ENCODE data around the gene TGFBR1. TPM values are rescaled to one million over a fixed set of nuclear protein-coding genes. Genes with fewer than 3 reads are reported as not detected.
A peak's percentile ranks its signal among the peaks of the same experiment; 100 is the strongest.

The TGFBR1 gene
- total RNA-seq, 2 experiments from 2014 or later = 57.4 to 58.5 TPM

GRCh38 chr9:99112750-99113413 lies 8.0 kb downstream of the TGFBR1 start:
- Mint-ChIP-seq H3K27ac (peak overlapping the region; percentile 55), H3K27me3 (no peaks in the 10 kb centered on the region), H3K4me3 (peak overlapping the region; percentile 31), H3K4me1 (peaks cover 77% of the 10 kb centered on the region), H3K36me3 (ENCODE audit: low read depth) (peaks cover 50% of the 10 kb centered on the region), H3K9me3 (no peaks in the 10 kb centered on the region)
- CTCF ChIA-PET = interaction anchor here (0.9 to 2.6 kb wide), 8 partner anchors 8 to 137 kb away, joined by 3 to 15 read pairs (median 4); partner anchors contain the start of gene TGFBR1
- POLR2A ChIA-PET = interaction anchor here (0.9 to 3.0 kb wide), 11 partner anchors 7 to 54 kb away, joined by 3 to 23 read pairs (median 4); partner anchors contain the start of gene TGFBR1
- DNase-seq = peak; percentile 44

- H3K36me3 Mint-ChIP-seq (ENCODE audit: low read depth) = peaks cover 45% of the 10 kb centered on the region
- peak overlapping the region; percentile 31 for H3K4me3 Mint-ChIP-seq
- no peaks in the 10 kb centered on the region for H3K9me3 Mint-ChIP-seq
- H3K27ac Mint-ChIP-seq = peak overlapping the region; percentile 55
- no peak for DNase-seq
- CTCF ChIA-PET = interaction anchor here (1.0 to 2.6 kb wide), 8 partner anchors 9 to 138 kb away, joined by 3 to 15 read pairs (median 6); partner anchors contain the start of gene TGFBR1
- POLR2A ChIA-PET = interaction anchor here (0.9 to 3.0 kb wide), 10 partner anchors 8 to 55 kb away, joined by 3 to 23 read pairs (median 4); partner anchors contain the start of gene TGFBR1
- peaks cover 74% of the 10 kb centered on the region for H3K4me1 Mint-ChIP-seq
- no peaks in the 10 kb centered on the region for H3K27me3 Mint-ChIP-seq
Measured at GRCh38 chr9:99113414-99114048, 8.6 kb downstream of the TGFBR1 start.

DNA sequence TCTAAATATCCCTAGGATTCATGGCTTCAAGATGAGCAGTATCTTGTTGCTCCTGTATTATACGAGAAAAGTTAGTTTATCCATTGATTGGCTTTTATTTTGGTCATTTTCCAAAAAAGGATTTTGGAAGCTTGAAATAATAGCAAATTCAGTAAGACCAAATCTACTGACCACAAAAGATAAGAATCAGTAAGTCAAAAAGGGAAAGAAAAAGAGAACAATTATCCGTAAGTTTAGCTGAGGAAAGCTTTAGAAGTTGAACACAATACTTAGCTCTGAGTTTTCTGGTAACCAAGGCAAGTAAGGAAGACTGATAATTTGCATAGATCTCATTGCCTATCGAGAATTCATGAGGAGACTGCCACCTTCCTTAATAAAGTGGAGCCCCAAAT lies 9.1 kb downstream of the TGFBR1 start:
- no peaks in the 10 kb centered on the region for H3K27me3 Mint-ChIP-seq
- peaks cover 74% of the 10 kb centered on the region for H3K4me1 Mint-ChIP-seq
- peaks cover 43% of the 10 kb centered on the region for H3K36me3 Mint-ChIP-seq (ENCODE audit: low read depth)
- CTCF ChIA-PET = interaction anchor here (1.4 to 2.6 kb wide), 6 partner anchors 10 to 115 kb away, joined by 3 to 15 read pairs (median 6); partner anchors contain the start of gene TGFBR1
- POLR2A ChIA-PET = interaction anchor here (0.6 to 3.0 kb wide), 8 partner anchors 8 to 56 kb away, joined by 3 to 23 read pairs (median 6); partner anchors contain the start of gene TGFBR1
- H3K4me3 Mint-ChIP-seq = no peak overlapping the region
- H3K9me3 Mint-ChIP-seq = no peaks in the 10 kb centered on the region
- no peak overlapping the region for H3K27ac Mint-ChIP-seq
- DNase-seq = no peak

GRCh38 chr9:99114846-99115500 lies 10.1 kb downstream of the TGFBR1 start:
- Mint-ChIP-seq H3K27ac (no peak overlapping the region), H3K4me3 (no peak overlapping the region), H3K4me1 (peaks cover 74% of the 10 kb centered on the region), H3K36me3 (ENCODE audit: low read depth) (peaks cover 37% of the 10 kb centered on the region), H3K9me3 (no peaks in the 10 kb centered on the region), H3K27me3 (no peaks in the 10 kb centered on the region)
- ChIA-PET POLR2A (interaction anchor here (1.4 to 3.0 kb wide), 2 partner anchors 11 to 12 kb away, joined by 3 to 23 read pairs; partner anchors contain the start of gene TGFBR1), CTCF (interaction anchor here (1.1 to 1.8 kb wide), 3 partner anchors 9 to 114 kb away, joined by 3 to 6 read pairs (median 5); no protein-coding TSS in a partner anchor)
- no peak for DNase-seq

DNA sequence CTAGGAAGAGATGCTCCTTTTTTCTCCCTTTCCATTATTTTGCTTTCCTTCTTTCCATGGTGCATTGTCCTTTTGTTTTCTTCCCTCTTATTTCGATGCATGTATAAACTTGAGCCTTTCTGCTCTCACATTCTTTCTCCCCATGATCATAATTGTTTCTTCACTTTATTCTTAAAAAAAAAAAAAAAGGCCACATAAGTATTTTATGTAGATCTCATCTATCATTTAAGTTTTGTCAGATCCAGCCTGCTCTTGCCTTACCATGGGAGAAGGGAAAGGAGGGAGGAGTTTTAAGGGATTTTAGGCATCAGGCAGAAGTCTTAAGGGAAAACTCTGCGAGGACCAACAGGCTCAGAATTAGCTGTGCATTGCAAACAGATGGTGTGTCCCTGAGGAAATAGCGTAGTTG lies 11.1 kb downstream of the TGFBR1 start:
- H3K4me3 Mint-ChIP-seq = no peak overlapping the region
- CTCF ChIA-PET = no interaction called here
- no peaks in the 10 kb centered on the region for H3K27me3 Mint-ChIP-seq
- DNase-seq = no peak
- H3K4me1 Mint-ChIP-seq = peaks cover 76% of the 10 kb centered on the region
- no peaks in the 10 kb centered on the region for H3K9me3 Mint-ChIP-seq
- H3K27ac Mint-ChIP-seq = no peak overlapping the region
- POLR2A ChIA-PET = interaction anchor here (0.8 to 1.2 kb wide), 4 partner anchors 9 to 61 kb away, joined by 3 to 7 read pairs (median 6); partner anchors contain the start of gene TGFBR1
- H3K36me3 Mint-ChIP-seq (ENCODE audit: low read depth) = peaks cover 36% of the 10 kb centered on the region

DNA sequence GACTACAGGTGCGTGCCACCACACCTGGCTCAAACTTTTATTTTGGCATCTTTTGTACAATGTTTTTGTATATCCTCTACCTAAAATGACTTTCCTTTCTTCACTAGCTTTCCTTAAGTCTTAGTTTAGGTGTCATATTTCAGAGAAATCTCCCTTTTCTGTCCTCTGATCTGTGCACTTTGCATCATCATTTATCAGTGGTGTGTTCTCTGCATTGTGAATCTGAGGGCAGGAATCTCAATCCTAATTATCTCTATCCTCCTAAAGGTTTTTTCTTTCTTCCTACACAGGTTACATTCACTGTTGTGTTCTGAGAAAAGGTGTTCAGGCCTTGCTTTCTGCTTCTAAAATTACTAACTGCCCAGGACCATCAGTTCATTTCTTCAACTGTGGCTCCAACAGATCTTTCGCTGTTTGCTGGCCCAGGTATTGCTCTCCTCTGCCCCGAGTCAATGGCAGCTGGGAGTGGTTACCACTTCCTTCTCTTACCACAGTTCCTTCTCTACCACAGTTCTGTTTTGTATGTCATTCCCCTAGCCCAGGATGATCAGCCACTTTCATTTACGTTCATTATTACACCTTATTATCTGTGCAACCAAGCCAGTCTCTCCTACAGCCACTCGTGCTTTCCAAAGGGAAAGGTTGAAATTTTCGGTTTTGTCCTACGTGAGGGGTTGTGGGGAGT lies 14.0 kb downstream of the TGFBR1 start:
- Mint-ChIP-seq H3K36me3 (ENCODE audit: low read depth) (peaks cover 40% of the 10 kb centered on the region), H3K27me3 (no peaks in the 10 kb centered on the region), H3K9me3 (no peaks in the 10 kb centered on the region), H3K27ac (peak overlapping the region; percentile 91), H3K4me1 (peaks cover 66% of the 10 kb centered on the region), H3K4me3 (peak overlapping the region; percentile 62)
- POLR2A ChIA-PET = interaction anchor here (0.9 to 4.0 kb wide), 11 partner anchors 9 to 67 kb away, joined by 3 to 23 read pairs (median 5); partner anchors contain the start of gene TGFBR1
- DNase-seq = peak; percentile 74
- CTCF ChIA-PET = interaction anchor here (0.8 to 3.6 kb wide), 12 partner anchors 13 to 120 kb away, joined by 3 to 23 read pairs (median 4); partner anchors contain the start of gene TGFBR1

- no peak overlapping the region for H3K4me3 Mint-ChIP-seq
- peaks cover 57% of the 10 kb centered on the region for H3K4me1 Mint-ChIP-seq
- ChIA-PET POLR2A (interaction anchor here (0.9 to 4.0 kb wide), 10 partner anchors 10 to 68 kb away, joined by 3 to 23 read pairs (median 5); partner anchors contain the start of gene TGFBR1), CTCF (interaction anchor here (0.8 to 3.6 kb wide), 8 partner anchors 13 to 119 kb away, joined by 3 to 23 read pairs (median 4); partner anchors contain the start of gene TGFBR1)
- no peak for DNase-seq
- no peaks in the 10 kb centered on the region for H3K27me3 Mint-ChIP-seq
- no peak overlapping the region for H3K27ac Mint-ChIP-seq
- no peaks in the 10 kb centered on the region for H3K9me3 Mint-ChIP-seq
- H3K36me3 Mint-ChIP-seq (ENCODE audit: low read depth) = peaks cover 48% of the 10 kb centered on the region
Measured at GRCh38 chr9:99119976-99120655, 15.2 kb downstream of the TGFBR1 start.

- Mint-ChIP-seq H3K4me1 (peaks cover 60% of the 10 kb centered on the region), H3K27me3 (no peaks in the 10 kb centered on the region), H3K9me3 (peaks cover 5% of the 10 kb centered on the region), H3K36me3 (ENCODE audit: low read depth) (peaks cover 56% of the 10 kb centered on the region), H3K27ac (no peak overlapping the region), H3K4me3 (no peak overlapping the region)
- POLR2A ChIA-PET = interaction anchor here (0.8 to 2.1 kb wide), 3 partner anchors 9 to 64 kb away, joined by 3 to 9 read pairs (median 4); no protein-coding TSS in a partner anchor
- CTCF ChIA-PET = no interaction called here
- no peak for DNase-seq
Measured at GRCh38 chr9:99121604-99122003, 16.7 kb downstream of the TGFBR1 start.

- no peak overlapping the region for H3K27ac Mint-ChIP-seq
- H3K36me3 Mint-ChIP-seq (ENCODE audit: low read depth) = peaks cover 73% of the 10 kb centered on the region
- DNase-seq = no peak
- no peak overlapping the region for H3K4me3 Mint-ChIP-seq
- H3K27me3 Mint-ChIP-seq = no peaks in the 10 kb centered on the region
- CTCF ChIA-PET = interaction anchor here (1.5 to 2.3 kb wide), 3 partner anchors 10 to 123 kb away, joined by 4 to 5 read pairs (median 5); no protein-coding TSS in a partner anchor
- peaks cover 69% of the 10 kb centered on the region for H3K4me1 Mint-ChIP-seq
- POLR2A ChIA-PET = interaction anchor here (1.2 to 2.5 kb wide), 2 partner anchors 11 to 20 kb away, joined by 3 to 11 read pairs; partner anchors contain the start of gene TGFBR1
- peaks cover 9% of the 10 kb centered on the region for H3K9me3 Mint-ChIP-seq
Measured at GRCh38 chr9:99124534-99125255, 19.8 kb downstream of the TGFBR1 start.

GRCh38 chr9:99125446-99125845 lies 20.5 kb downstream of the TGFBR1 start:
- ChIA-PET CTCF (interaction anchor here (1.4 to 2.3 kb wide), 3 partner anchors 12 to 124 kb away, joined by 4 to 5 read pairs (median 4); no protein-coding TSS in a partner anchor), POLR2A (interaction anchor here (1.0 to 2.9 kb wide), 4 partner anchors 10 to 66 kb away, joined by 3 to 17 read pairs (median 8); partner anchors contain the start of gene TGFBR1)
- Mint-ChIP-seq H3K4me3 (no peak overlapping the region), H3K9me3 (peaks cover 9% of the 10 kb centered on the region), H3K27me3 (no peaks in the 10 kb centered on the region), H3K27ac (no peak overlapping the region), H3K36me3 (ENCODE audit: low read depth) (peaks cover 75% of the 10 kb centered on the region), H3K4me1 (peaks cover 67% of the 10 kb centered on the region)
- no peak for DNase-seq

- Mint-ChIP-seq H3K9me3 (peaks cover 9% of the 10 kb centered on the region), H3K36me3 (ENCODE audit: low read depth) (peaks cover 74% of the 10 kb centered on the region), H3K27me3 (no peaks in the 10 kb centered on the region), H3K4me1 (peaks cover 60% of the 10 kb centered on the region), H3K4me3 (no peak overlapping the region), H3K27ac (no peak overlapping the region)
- no peak for DNase-seq
- ChIA-PET POLR2A (interaction anchor here (1.0 to 2.9 kb wide), 5 partner anchors 9 to 95 kb away, joined by 3 to 17 read pairs (median 6); partner anchors contain the start of genes ALG2, SEC61B and TGFBR1), CTCF (interaction anchor here (0.7 to 2.3 kb wide), 5 partner anchors 11 to 125 kb away, joined by 3 to 5 read pairs (median 4); no protein-coding TSS in a partner anchor)
Measured at GRCh38 chr9:99126312-99126711, 21.4 kb downstream of the TGFBR1 start.

Data from activated CD4-positive, alpha-beta memory T cell treated with anti-CD3 and anti-CD28 coated beads, Interleukin-2, amount 10 ng/mL, durations not matched to agents 7 days and 5 days (primary cell).